ENCODE results near the gene CTDSPL. TPM values are rescaled to one million over a fixed set of nuclear protein-coding genes. Genes with fewer than 3 reads are reported as not detected.
A peak's percentile ranks its signal among the peaks of the same experiment; 100 is the strongest.

The CTDSPL gene
- total RNA-seq, 1 experiment from 2014 or later: 7.7 TPM

DNA sequence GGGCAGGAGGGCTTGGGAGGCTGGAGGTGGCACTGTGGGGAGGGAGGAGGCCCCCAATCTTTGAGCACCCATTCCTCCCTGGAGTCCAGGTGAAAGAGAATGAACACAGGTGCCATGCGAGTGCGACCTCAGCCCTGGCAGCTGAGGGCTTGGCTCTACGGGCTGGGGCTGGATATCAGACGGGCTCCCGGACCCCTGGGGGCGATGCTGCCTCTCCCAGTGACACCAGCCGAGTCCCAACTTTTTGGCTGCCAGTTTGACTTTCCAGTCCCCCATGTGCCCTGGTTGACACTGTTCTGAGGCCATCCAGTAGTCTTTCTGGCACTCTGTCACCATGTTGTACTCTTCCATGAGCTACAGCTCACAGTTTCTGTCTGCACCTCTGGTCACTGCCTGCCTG, 130.1 kb downstream of the CTDSPL start:
- Histone ChIP-seq H3K9me3 (replicated peaks) (no peaks in the 10 kb centered on the region), H3K4me3 (no peak overlapping the region), H3K27ac (no peak overlapping the region), H3K27me3 (no peaks in the 10 kb centered on the region), H3K36me3 (no peaks in the 10 kb centered on the region), H3K4me1 (peaks cover 3% of the 10 kb centered on the region; the same call in 1 of the 2 replicates)
- no peak for DNase-seq

- H3K27ac ChIP-seq: no peak overlapping the region
- H3K4me1 ChIP-seq: peaks cover 3% of the 10 kb centered on the region; the same call in 1 of the 2 replicates
- no peak overlapping the region for H3K4me3 ChIP-seq
- H3K27me3 ChIP-seq: no peaks in the 10 kb centered on the region
- no peaks in the 10 kb centered on the region for H3K9me3 ChIP-seq (replicated peaks)
- H3K36me3 ChIP-seq: no peaks in the 10 kb centered on the region
- no peak for DNase-seq
Observed at GRCh38 chr3:37992271-37993066, 130.8 kb downstream of the CTDSPL start.

GRCh38 chr3:37993067-37993455, 131.4 kb downstream of the CTDSPL start:
- Histone ChIP-seq H3K9me3 (replicated peaks) (no peaks in the 10 kb centered on the region), H3K4me3 (no peak overlapping the region), H3K27me3 (no peaks in the 10 kb centered on the region), H3K4me1 (peaks cover 3% of the 10 kb centered on the region; the same call in 1 of the 2 replicates), H3K36me3 (no peaks in the 10 kb centered on the region), H3K27ac (no peak overlapping the region)
- no peak for DNase-seq

DNA sequence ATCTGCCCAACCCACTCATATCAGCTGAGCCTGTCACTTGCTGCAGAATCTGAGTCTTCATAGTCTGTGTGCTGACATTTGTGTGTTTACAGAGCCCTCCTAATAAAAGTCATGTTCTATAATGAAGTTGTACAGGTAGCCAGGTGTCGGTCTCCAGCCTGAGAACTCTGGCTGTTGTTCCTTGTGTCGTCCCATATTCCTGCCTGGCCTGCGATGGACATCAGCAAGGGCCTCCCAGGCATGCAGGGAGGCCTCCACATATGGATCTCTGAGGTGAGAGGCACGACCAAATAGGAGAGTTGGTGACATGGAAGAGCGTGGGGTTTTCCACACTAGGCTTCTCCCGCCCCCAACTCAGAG, 131.8 kb downstream of the CTDSPL start:
- H3K27ac ChIP-seq: no peak overlapping the region

DNA sequence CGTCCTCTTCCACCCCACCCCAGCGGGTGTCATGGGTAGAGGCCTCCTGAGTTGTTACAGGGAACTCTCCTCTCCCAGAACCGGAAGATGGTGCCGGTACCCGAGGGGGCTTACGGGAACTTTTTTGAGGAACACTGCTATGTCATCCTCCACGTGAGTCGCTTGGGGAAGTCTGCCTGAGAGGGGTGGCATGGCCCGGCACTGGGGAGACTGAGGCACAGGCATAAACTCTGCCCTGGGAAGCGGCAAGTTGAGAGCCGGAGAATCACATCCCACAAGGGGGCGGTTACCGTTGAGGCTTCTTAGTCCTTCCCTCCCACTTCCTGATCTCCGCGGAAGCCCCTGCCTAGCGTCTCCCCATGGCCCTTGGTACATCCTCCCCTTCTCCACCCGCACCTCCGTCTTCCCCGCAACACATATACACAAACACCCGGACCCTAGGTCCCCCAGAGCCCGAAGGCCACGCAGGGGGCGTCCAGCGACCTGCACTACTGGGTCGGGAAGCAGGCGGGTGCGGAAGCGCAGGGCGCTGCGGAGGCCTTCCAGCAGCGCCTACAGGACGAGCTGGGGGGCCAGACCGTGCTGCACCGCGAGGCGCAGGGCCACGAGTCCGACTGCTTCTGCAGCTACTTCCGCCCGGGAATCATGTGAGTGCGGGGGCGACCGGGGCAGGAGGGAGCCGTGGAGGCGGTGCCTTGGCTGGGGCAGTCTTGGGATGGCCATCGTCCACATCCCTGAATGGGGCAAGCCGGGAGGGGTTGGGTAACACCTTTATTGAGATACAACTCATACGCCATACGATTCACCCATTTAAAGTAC, 132.3 kb downstream of the CTDSPL start:
- Histone ChIP-seq H3K4me3 (no peak overlapping the region), H3K9me3 (replicated peaks) (no peaks in the 10 kb centered on the region), H3K36me3 (no peaks in the 10 kb centered on the region), H3K27me3 (no peaks in the 10 kb centered on the region), H3K27ac (no peak overlapping the region), H3K4me1 (peaks cover 3% of the 10 kb centered on the region; the same call in 1 of the 2 replicates)
- DNase-seq: no peak

More for the DNA sequence above, 131.8 kb downstream of the CTDSPL start:
- Histone ChIP-seq H3K27me3 (no peaks in the 10 kb centered on the region), H3K36me3 (no peaks in the 10 kb centered on the region), H3K4me3 (no peak overlapping the region), H3K4me1 (peaks cover 3% of the 10 kb centered on the region; the same call in 1 of the 2 replicates), H3K9me3 (replicated peaks) (no peaks in the 10 kb centered on the region)
- no peak for DNase-seq

DNA sequence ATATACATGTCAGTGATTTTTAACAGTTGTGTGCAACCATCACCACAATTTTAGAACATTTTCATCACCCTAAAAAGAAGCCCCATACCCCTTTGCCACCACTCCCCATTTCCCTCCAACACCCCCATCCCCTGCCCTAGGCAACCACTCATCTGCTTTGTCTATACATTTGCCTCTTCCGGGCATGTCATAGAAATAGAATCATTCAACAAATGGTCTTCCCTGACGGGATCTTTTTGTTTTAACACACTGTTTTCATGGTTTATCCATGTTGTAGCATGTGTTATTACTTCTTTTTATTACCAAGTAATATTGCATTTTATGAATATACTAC, 132.9 kb downstream of the CTDSPL start:
- H3K4me3 ChIP-seq: no peak overlapping the region
- no peak overlapping the region for H3K27ac ChIP-seq
- no peak for DNase-seq
- H3K27me3 ChIP-seq: no peaks in the 10 kb centered on the region
- H3K36me3 ChIP-seq: no peaks in the 10 kb centered on the region
- no peaks in the 10 kb centered on the region for H3K9me3 ChIP-seq (replicated peaks)
- peaks cover 3% of the 10 kb centered on the region; the same call in 1 of the 2 replicates for H3K4me1 ChIP-seq

DNA sequence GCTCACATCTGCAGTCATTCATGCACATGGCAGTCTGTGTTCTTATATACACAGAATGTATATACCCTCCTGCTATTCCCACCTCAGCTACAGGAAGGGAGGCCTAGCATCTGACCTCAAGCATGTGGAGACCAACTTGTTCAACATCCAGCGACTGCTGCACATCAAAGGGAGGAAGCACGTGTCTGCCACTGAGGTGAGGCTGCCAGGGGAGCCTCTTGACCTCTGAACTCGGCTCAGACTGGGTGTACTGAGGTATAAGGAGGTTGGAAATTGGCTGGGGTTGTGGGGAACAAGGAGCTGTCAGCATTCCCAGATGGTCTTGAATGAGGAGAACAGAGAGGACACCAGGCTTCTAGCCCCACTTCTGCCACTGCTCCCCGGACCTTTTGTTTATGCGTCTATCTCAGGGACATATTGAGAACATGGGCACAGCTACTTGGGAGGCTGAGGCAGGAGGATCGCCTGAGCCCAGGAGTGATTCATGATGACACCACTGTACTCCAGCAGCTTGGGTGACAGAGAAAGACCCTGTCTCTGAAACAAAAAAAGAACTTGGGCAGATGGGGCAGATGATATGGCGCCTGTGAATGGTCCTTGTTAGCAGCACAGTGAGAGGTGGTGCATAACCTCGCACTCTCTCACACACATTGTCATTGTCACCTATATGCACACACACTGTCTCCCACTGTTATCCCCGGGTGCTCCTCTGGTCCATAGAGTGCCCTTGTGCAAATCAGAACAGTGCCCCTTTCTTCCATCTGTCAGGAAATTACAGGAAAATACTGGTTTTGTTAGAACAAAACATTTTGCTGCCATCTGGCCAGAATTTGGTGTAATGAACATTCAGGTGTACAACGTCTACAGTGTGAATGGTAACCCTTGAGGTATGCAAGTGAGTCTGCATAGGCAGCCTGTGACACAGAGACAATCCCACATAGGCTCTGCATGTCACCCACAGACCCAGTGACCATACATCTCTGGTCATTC, 134.3 kb downstream of the CTDSPL start:
- Histone ChIP-seq H3K9me3 (replicated peaks) (no peaks in the 10 kb centered on the region), H3K36me3 (no peaks in the 10 kb centered on the region), H3K27me3 (no peaks in the 10 kb centered on the region), H3K4me3 (no peak overlapping the region), H3K4me1 (no peaks in the 10 kb centered on the region), H3K27ac (no peak overlapping the region)
- DNase-seq: no peak

GRCh38 chr3:37996785-37997301, 135.2 kb downstream of the CTDSPL start:
- H3K27me3 ChIP-seq: no peaks in the 10 kb centered on the region
- no peaks in the 10 kb centered on the region for H3K9me3 ChIP-seq (replicated peaks)
- DNase-seq: peak; percentile 53 to 77
- no peak overlapping the region for H3K4me3 ChIP-seq
- no peaks in the 10 kb centered on the region for H3K4me1 ChIP-seq
- no peaks in the 10 kb centered on the region for H3K36me3 ChIP-seq
- no peak overlapping the region for H3K27ac ChIP-seq

- Histone ChIP-seq H3K36me3 (no peaks in the 10 kb centered on the region), H3K4me3 (no peak overlapping the region), H3K9me3 (replicated peaks) (no peaks in the 10 kb centered on the region), H3K27me3 (no peaks in the 10 kb centered on the region), H3K27ac (no peak overlapping the region), H3K4me1 (no peaks in the 10 kb centered on the region)
- no peak for DNase-seq
Observed at GRCh38 chr3:37997342-37997741, 135.7 kb downstream of the CTDSPL start.

DNA sequence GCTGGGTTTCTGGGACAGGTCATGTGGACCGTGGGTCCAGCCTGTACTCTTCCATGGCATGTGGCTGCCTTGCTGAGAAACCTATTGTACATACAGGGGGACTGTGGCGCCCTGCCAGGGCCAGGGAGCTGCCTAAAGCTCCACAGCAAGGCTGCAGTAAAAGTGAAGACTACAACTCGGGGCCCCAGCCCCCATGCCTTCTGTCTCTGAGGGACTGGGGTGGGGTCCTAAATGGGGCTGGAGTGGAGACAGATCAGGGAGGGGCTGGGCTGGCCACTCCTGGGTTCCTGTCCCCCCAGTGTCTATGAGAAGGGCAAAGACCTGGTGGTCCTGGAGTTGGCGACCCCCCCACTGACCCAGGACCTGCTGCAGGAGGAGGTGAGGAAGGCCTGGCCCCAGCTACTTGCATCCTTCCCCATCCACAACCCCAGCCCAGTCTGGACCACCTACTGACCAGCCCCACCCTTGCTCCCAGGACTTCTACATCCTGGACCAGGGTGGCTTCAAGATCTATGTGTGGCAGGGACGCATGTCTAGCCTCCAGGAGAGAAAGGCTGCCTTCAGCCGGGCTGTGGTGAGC, 136.2 kb downstream of the CTDSPL start:
- no peak overlapping the region for H3K4me3 ChIP-seq
- no peaks in the 10 kb centered on the region for H3K4me1 ChIP-seq
- no peaks in the 10 kb centered on the region for H3K27me3 ChIP-seq
- no peak overlapping the region for H3K27ac ChIP-seq
- H3K9me3 ChIP-seq (replicated peaks): no peaks in the 10 kb centered on the region
- no peaks in the 10 kb centered on the region for H3K36me3 ChIP-seq
- DNase-seq: no peak

DNA sequence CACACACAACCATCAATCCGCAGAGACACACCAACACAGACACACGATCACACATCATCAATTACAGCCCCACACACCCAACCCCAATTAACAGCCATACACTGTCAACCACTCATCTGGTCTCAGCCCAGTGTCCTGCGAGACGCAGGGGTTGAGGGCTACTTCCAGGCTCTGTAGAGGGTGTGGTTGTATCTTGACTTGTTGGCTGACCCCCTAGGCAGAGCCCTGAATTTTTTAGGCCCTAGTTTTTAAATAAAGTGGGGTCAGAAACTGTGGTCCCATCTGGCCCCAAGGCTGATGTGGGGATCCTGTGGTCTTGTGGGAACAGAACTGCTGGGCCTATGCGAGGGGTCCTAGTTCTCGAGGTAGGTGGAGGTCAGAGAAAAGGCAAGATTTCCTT, 138.2 kb downstream of the CTDSPL start:
- Histone ChIP-seq H3K4me1 (peaks cover 3% of the 10 kb centered on the region; the same call in 1 of the 2 replicates), H3K9me3 (replicated peaks) (no peaks in the 10 kb centered on the region), H3K4me3 (no peak overlapping the region), H3K36me3 (no peaks in the 10 kb centered on the region), H3K27me3 (no peaks in the 10 kb centered on the region), H3K27ac (no peak overlapping the region)
- no peak for DNase-seq

DNA sequence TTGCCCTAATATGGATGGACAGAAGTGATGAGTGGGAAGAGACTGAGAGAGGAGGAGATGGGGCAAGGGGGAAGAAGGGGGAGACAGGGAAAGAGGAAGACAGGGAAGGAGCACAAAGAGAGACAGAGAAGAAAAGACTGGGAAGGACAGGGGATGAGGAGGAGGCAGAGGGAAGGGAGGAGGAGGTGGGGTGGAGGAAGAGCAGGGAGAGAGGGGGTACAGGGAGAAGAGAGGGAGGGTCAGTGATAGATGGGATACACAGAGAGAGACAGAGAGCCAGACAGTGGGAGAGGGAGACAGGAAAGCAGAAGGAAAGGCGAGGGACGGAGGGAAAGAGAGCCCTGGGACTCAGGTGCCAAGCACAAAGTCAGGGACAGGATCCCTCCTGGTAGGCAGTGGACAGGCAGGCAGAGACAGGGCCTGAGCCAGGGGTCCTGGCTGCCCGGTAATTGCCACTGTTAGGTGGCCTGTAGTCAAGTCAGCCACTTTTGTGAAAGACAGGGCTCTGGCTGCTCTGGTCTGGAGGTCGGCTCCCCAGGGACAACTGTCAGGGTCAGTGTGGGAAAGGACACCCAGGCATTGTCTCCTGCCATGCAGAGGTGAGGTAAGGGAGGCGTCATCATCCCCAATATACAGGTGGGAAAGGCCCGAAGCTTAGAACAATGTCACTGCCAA, 138.7 kb downstream of the CTDSPL start:
- no peaks in the 10 kb centered on the region for H3K9me3 ChIP-seq (replicated peaks)
- no peaks in the 10 kb centered on the region for H3K36me3 ChIP-seq
- DNase-seq: no peak
- H3K27ac ChIP-seq: no peak overlapping the region
- peaks cover 3% of the 10 kb centered on the region; the same call in 1 of the 2 replicates for H3K4me1 ChIP-seq
- no peaks in the 10 kb centered on the region for H3K27me3 ChIP-seq
- no peak overlapping the region for H3K4me3 ChIP-seq

- Histone ChIP-seq H3K9me3 (replicated peaks) (no peaks in the 10 kb centered on the region), H3K27me3 (no peaks in the 10 kb centered on the region), H3K27ac (no peak overlapping the region), H3K4me3 (no peak overlapping the region), H3K4me1 (peaks cover 3% of the 10 kb centered on the region; the same call in 1 of the 2 replicates), H3K36me3 (no peaks in the 10 kb centered on the region)
- no peak for DNase-seq
Observed at GRCh38 chr3:38000965-38001455, 139.3 kb downstream of the CTDSPL start.
